ENCODE data around the gene UCHL5.

The UCHL5 gene

DNA sequence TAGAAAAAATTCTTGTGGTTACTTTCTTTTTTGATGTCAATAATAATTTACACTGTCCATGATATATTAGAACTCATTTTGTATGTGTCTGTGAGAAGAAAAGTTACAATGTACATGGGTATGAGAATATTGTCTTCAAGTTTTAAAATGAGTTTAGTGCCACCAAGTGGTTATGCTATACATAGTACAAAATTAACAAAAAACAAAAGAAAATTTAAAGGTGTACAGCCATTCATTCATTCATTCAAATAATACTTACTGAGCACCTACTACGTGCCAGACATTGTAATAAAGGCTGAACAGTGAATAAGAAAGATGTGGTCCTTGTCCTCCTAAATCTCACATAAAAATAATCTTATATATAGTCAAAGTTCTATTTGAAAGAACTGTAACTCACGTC lies 27.7 kb downstream of the UCHL5 start:
- H3K27me3 ChIP-seq (ENCODE audit: low read depth, low read length): no peaks in the 10 kb centered on the region
- TF ChIP-seq EZH2phosphoT487 (IDR thresholded peaks at IDR 0.05; ENCODE audit: low read depth): no peak
- peak; percentile 66 for TF ChIP-seq CTCF (IDR thresholded peaks at IDR 0.05; ENCODE audit: low read depth, low read length)
- peaks cover 12% of the 10 kb centered on the region for H3K36me3 ChIP-seq (replicated peaks; ENCODE audit: low read depth, low read length)
- H3K4me3 ChIP-seq (ENCODE audit: low read length): no peak overlapping the region
- peaks cover 29% of the 10 kb centered on the region for H4K20me1 ChIP-seq (ENCODE audit: insufficient read depth, low read length)
- no peaks in the 10 kb centered on the region for H3K4me1 ChIP-seq (ENCODE audit: low read length)
- no peak overlapping the region for H3K9ac ChIP-seq (ENCODE audit: low read length)
- H3K9me3 ChIP-seq (ENCODE audit: insufficient read depth, low read length): no peaks in the 10 kb centered on the region
- no peak overlapping the region for H2AFZ ChIP-seq (ENCODE audit: low read depth, low read length)
- H3K79me2 ChIP-seq (ENCODE audit: low read length): peaks cover 59% of the 10 kb centered on the region
- H3K27ac ChIP-seq (ENCODE audit: low read length): no peak overlapping the region
- no peak overlapping the region for H3K4me2 ChIP-seq (ENCODE audit: low read length)

DNA sequence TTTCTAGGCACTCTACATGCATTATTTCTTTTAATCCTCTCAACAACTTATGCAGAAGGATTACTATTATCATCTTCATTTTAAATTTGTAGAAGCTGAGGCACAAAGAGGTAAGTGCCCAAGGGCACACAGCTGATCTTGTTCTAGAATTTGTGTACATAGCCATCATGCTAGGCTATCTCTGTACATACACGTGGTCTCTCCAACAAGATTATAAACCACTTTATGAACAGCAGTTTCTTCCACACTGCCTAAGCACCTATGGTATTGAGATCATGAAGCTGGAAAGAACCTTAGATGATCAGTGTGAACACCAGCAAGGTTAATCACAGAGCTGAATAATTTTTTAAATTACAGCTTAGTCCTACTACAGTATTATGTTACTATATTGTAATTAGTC lies 28.9 kb downstream of the UCHL5 start:
- TF ChIP-seq CTCF (IDR thresholded peaks at IDR 0.05; ENCODE audit: low read depth, low read length) (no peak), EZH2phosphoT487 (IDR thresholded peaks at IDR 0.05; ENCODE audit: low read depth) (no peak)
- no peak overlapping the region for H2AFZ ChIP-seq (ENCODE audit: low read depth, low read length)
- peaks cover 20% of the 10 kb centered on the region for H3K36me3 ChIP-seq (replicated peaks; ENCODE audit: low read depth, low read length)
- no peaks in the 10 kb centered on the region for H3K9me3 ChIP-seq (ENCODE audit: insufficient read depth, low read length)
- H3K27me3 ChIP-seq (ENCODE audit: low read depth, low read length): no peaks in the 10 kb centered on the region
- peaks cover 20% of the 10 kb centered on the region for H4K20me1 ChIP-seq (ENCODE audit: insufficient read depth, low read length)
- no peak overlapping the region for H3K27ac ChIP-seq (ENCODE audit: low read length)
- no peak overlapping the region for H3K9ac ChIP-seq (ENCODE audit: low read length)
- no peak overlapping the region for H3K4me2 ChIP-seq (ENCODE audit: low read length)
- peaks cover 53% of the 10 kb centered on the region for H3K79me2 ChIP-seq (ENCODE audit: low read length)
- H3K4me3 ChIP-seq (ENCODE audit: low read length): no peak overlapping the region
- no peaks in the 10 kb centered on the region for H3K4me1 ChIP-seq (ENCODE audit: low read length)

- H3K9ac ChIP-seq (ENCODE audit: low read length): no peak overlapping the region
- H2AFZ ChIP-seq (ENCODE audit: low read depth, low read length): no peak overlapping the region
- H4K20me1 ChIP-seq (ENCODE audit: insufficient read depth, low read length): peaks cover 1% of the 10 kb centered on the region; the same call in 1 of the 2 replicates
- H3K79me2 ChIP-seq (ENCODE audit: low read length): peaks cover 17% of the 10 kb centered on the region
- H3K4me1 ChIP-seq (ENCODE audit: low read length): no peaks in the 10 kb centered on the region
- H3K27me3 ChIP-seq (ENCODE audit: low read depth, low read length): no peaks in the 10 kb centered on the region
- H3K9me3 ChIP-seq (ENCODE audit: insufficient read depth, low read length): no peaks in the 10 kb centered on the region
- no peak overlapping the region for H3K4me3 ChIP-seq (ENCODE audit: low read length)
- peaks cover 32% of the 10 kb centered on the region for H3K36me3 ChIP-seq (replicated peaks; ENCODE audit: low read depth, low read length)
- no peak for TF ChIP-seq EZH2phosphoT487 (IDR thresholded peaks at IDR 0.05; ENCODE audit: low read depth)
- no peak for TF ChIP-seq CTCF (IDR thresholded peaks at IDR 0.05; ENCODE audit: low read depth, low read length)
- H3K27ac ChIP-seq (ENCODE audit: low read length): no peak overlapping the region
- no peak overlapping the region for H3K4me2 ChIP-seq (ENCODE audit: low read length)
Observed at GRCh38 chr1:193025218-193025617, 33.9 kb downstream of the UCHL5 start.

GRCh38 chr1:193019442-193020026 lies 39.6 kb downstream of the UCHL5 start:
- H3K36me3 ChIP-seq (replicated peaks; ENCODE audit: low read depth, low read length): peaks cover 21% of the 10 kb centered on the region
- no peak overlapping the region for H3K27ac ChIP-seq (ENCODE audit: low read length)
- no peaks in the 10 kb centered on the region for H3K9me3 ChIP-seq (ENCODE audit: insufficient read depth, low read length)
- H4K20me1 ChIP-seq (ENCODE audit: insufficient read depth, low read length): no peaks in the 10 kb centered on the region
- TF ChIP-seq EZH2phosphoT487 (IDR thresholded peaks at IDR 0.05; ENCODE audit: low read depth): no peak
- peak; percentile 79 for TF ChIP-seq CTCF (IDR thresholded peaks at IDR 0.05; ENCODE audit: low read depth, low read length)
- H3K79me2 ChIP-seq (ENCODE audit: low read length): no peaks in the 10 kb centered on the region
- H2AFZ ChIP-seq (ENCODE audit: low read depth, low read length): no peak overlapping the region
- H3K4me3 ChIP-seq (ENCODE audit: low read length): no peak overlapping the region
- no peak overlapping the region for H3K9ac ChIP-seq (ENCODE audit: low read length)
- H3K4me1 ChIP-seq (ENCODE audit: low read length): no peaks in the 10 kb centered on the region
- H3K27me3 ChIP-seq (ENCODE audit: low read depth, low read length): no peaks in the 10 kb centered on the region
- H3K4me2 ChIP-seq (ENCODE audit: low read length): no peak overlapping the region

Data from OCI-LY3 (cell line).